ENCODE measurements around the gene BICD1.
A peak's percentile ranks its signal among the peaks of the same experiment; 100 is the strongest.

The BICD1 gene

GRCh38 chr12:32305163-32305562 lies 198.5 kb downstream of the BICD1 start:
- no peak overlapping the region for H3K27ac ChIP-seq
- peak; percentile 29 for DNase-seq (ENCODE audit: low spot score)

GRCh38 chr12:32307326-32307725 lies 200.7 kb downstream of the BICD1 start:
- POLR2A ChIA-PET (ENCODE audit: low non-redundant PET), result no interaction called here
- CTCF ChIA-PET, result interaction anchor here (0.6 to 0.7 kb wide), 2 partner anchors 317 to 682 kb away, joined by 3 read pairs; no protein-coding TSS in a partner anchor
- TF ChIP-seq CTCF (conservative IDR thresholded peaks at IDR 0.05; ENCODE audit: low read depth), result no peak
- no peak overlapping the region for H3K27ac ChIP-seq
- no peak for DNase-seq (ENCODE audit: low spot score)

More at GRCh38 chr12:32305163-32305562, 198.5 kb downstream of the BICD1 start:
- CTCF ChIA-PET, result interaction anchor here (1.0 kb wide), 1 partner anchor 199 kb away, joined by 3 read pairs; no protein-coding TSS in a partner anchor
- peak; percentile 50 for TF ChIP-seq CTCF (conservative IDR thresholded peaks at IDR 0.05; ENCODE audit: low read depth)
- POLR2A ChIA-PET (ENCODE audit: low non-redundant PET), result no interaction called here

- H3K27ac ChIP-seq, result no peak overlapping the region
- DNase-seq (ENCODE audit: low spot score), result no peak
- POLR2A ChIA-PET (ENCODE audit: low non-redundant PET), result no interaction called here
- CTCF ChIA-PET, result interaction anchor here (0.6 kb wide), 4 partner anchors 87 to 1464 kb away, joined by 3 to 4 read pairs (median 3); no protein-coding TSS in a partner anchor
- TF ChIP-seq CTCF (conservative IDR thresholded peaks at IDR 0.05; ENCODE audit: low read depth), result no peak
Measured at GRCh38 chr12:32309811-32310736, 203.4 kb downstream of the BICD1 start.

- peak; percentile 41 for DNase-seq (ENCODE audit: low spot score)
- H3K27ac ChIP-seq, result no peak overlapping the region
- CTCF ChIA-PET, result interaction anchor here (0.5 to 1.2 kb wide), 9 partner anchors 37 to 722 kb away, joined by 3 to 5 read pairs (median 4); no protein-coding TSS in a partner anchor
- POLR2A ChIA-PET (ENCODE audit: low non-redundant PET), result no interaction called here
- TF ChIP-seq CTCF (conservative IDR thresholded peaks at IDR 0.05; ENCODE audit: low read depth), result peak; percentile 65
Measured at GRCh38 chr12:32312049-32312670, 205.5 kb downstream of the BICD1 start.

- no peak overlapping the region for H3K27ac ChIP-seq
- POLR2A ChIA-PET (ENCODE audit: low non-redundant PET), result no interaction called here
- CTCF ChIA-PET, result no interaction called here
- TF ChIP-seq CTCF (conservative IDR thresholded peaks at IDR 0.05; ENCODE audit: low read depth), result no peak
- no peak for DNase-seq (ENCODE audit: low spot score)
Measured at GRCh38 chr12:32322354-32322753, 215.7 kb downstream of the BICD1 start.

- POLR2A ChIA-PET (ENCODE audit: low non-redundant PET), result no interaction called here
- no peak for TF ChIP-seq CTCF (conservative IDR thresholded peaks at IDR 0.05; ENCODE audit: low read depth)
- no peak overlapping the region for H3K27ac ChIP-seq
- CTCF ChIA-PET, result interaction anchor here (0.6 to 0.7 kb wide), 2 partner anchors 118 to 686 kb away, joined by 3 to 5 read pairs; no protein-coding TSS in a partner anchor
- peak; percentile 49 for DNase-seq (ENCODE audit: low spot score)
Measured at GRCh38 chr12:32331133-32331532, 224.5 kb downstream of the BICD1 start.
